Central memory CD4-positive, alpha-beta T cell (primary cell): Measurements from ENCODE around the gene PNPLA6.
A peak's percentile ranks its signal among the peaks of the same experiment; 100 is the strongest.

Experiments
- DNase-seq: peaks from one replicate; pipeline ENCODE4 v3.0.0; 2022

PNPLA6 gene

DNA sequence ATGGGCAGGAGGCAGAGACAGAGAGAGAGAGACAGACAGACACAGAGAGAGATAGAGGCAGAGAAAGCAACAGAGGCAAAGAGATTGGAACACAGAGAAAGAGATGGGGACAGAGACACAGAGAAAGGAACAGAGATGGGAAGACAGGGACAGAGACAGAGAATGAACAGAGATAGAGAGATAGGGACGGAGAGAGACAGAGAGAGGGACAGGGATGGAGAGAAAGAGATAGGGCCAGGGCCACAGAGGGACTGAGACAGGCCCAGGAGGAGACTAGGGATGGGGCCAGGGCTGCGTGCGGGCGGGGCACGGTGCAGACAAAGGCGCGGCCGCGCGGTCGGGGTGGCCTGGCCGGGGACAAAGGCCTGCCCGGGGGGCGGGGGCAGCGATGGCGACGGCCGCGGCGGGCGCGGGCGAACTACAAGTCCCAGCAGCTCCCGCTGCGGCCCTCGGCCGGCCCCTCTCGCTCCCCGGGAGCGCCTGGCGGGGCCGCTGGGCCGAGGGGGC, 19.8 kb upstream of the PNPLA6 start, which contains the start of gene ZNF358:
TSS of gene ZNF358 (plus strand) at position 459 of the 507 bp plus-strand sequence. CDS start 3,140 bp downstream, outside the sequence.
- no peak for DNase-seq

GRCh38 chr19:7516333-7516732, 19.2 kb upstream of the PNPLA6 start:
- DNase-seq, result no peak

DNA sequence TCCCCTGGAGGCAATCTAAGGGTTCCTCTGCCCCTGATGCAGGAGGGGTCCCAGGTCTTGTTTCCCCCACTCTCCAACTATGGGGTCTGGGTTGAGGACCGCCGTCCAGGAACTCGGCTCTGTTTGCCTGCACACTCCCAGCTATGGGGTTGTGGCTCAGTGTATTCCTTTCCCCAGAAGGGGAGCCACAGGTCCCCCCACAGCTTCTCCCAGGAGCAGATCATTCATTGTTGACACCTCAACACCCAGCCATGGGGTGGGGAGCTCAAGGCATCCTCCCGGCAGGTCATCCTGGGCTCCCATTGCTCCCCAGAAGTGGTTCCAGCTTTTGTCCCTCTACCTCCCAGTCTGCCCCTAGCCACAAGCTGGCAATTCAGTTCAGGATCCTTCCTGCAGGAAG, 18.6 kb upstream of the PNPLA6 start:
- no peak for DNase-seq

- DNase-seq, result no peak
Measured at GRCh38 chr19:7519361-7520130, 16.0 kb upstream of the PNPLA6 start.

GRCh38 chr19:7520131-7521051, 15.1 kb upstream of the PNPLA6 start:
- DNase-seq, result no peak

- no peak for DNase-seq
Measured at GRCh38 chr19:7521551-7522071, 13.9 kb upstream of the PNPLA6 start.

- DNase-seq, result peak; percentile 98
Measured at GRCh38 chr19:7522072-7522922, 13.2 kb upstream of the PNPLA6 start, which contains the start of gene MCOLN1. MCOLN1 (plus strand) TSS chr19:7522624; CDS start chr19:7522751, 127 bp downstream.

DNA sequence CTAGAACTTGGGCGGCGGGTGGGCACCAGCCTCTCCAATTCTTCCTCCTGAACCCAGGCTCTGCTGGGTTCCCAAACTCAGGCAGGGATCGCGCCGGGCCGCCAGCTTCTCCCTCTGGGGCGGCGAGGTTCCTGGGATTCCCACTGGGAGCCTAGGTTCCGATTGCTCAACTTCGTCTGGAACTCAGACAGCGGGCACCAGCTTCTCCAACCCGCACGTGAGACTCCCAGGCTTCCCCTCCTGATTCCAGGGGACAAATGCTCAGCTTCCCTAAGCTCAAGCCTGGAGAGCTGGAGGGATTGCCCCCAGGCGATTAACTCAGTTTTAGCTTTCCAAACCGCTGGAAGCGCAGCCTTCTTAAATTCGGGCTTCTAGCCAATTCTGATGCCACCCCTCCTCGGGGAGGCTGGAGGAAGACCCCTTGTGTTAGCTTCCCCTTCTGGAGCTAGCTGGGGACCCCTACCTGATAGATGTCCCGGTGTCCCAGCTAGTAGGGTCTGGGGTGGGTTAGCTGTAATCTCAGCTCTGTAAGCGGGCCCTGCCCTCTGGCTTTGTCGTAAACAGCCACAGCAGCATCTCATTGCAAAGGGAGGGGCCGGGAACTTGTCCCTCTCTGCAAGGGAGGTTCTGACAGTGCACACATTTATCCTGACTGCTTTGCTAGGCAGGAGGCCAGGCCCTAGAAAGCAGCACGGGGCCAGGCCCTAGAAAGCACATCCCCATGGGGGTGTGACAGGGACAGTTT, 12.4 kb upstream of the PNPLA6 start:
- no peak for DNase-seq

GRCh38 chr19:7524523-7524922, 11.0 kb upstream of the PNPLA6 start:
- DNase-seq, result no peak

DNA sequence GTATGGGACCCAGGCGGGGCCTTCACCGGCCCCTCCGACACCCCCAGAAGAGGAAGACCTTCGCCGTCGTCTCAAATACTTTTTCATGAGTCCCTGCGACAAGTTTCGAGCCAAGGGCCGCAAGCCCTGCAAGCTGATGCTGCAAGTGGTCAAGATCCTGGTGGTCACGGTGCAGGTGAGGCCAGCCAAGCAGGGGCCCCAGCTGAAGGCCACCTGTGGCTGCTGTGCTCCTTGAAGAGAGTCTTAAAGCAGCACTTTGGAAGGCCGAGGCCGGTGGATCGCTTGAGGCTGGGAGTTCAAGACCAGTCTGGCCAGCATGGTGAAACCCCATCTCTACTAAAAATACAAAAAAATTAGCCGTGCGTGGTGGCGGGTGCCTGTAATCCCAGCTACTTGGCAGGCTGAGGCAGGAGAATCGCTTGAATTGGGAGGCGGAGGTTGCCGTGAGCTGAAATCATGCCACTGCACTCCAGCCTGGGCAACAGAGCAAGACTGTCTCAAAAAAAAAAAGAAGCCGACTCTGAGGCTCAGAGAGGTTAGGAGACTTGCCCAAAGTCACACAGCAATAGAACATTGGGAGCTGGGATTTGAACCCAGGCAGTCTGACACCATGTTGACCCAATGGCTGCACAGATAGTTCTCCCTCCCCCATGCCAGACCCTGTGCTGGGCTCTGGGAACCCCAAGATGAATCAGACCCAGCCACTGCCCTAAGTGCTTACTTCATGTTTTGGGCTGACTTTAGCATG, 10.4 kb upstream of the PNPLA6 start:
- no peak for DNase-seq

DNA sequence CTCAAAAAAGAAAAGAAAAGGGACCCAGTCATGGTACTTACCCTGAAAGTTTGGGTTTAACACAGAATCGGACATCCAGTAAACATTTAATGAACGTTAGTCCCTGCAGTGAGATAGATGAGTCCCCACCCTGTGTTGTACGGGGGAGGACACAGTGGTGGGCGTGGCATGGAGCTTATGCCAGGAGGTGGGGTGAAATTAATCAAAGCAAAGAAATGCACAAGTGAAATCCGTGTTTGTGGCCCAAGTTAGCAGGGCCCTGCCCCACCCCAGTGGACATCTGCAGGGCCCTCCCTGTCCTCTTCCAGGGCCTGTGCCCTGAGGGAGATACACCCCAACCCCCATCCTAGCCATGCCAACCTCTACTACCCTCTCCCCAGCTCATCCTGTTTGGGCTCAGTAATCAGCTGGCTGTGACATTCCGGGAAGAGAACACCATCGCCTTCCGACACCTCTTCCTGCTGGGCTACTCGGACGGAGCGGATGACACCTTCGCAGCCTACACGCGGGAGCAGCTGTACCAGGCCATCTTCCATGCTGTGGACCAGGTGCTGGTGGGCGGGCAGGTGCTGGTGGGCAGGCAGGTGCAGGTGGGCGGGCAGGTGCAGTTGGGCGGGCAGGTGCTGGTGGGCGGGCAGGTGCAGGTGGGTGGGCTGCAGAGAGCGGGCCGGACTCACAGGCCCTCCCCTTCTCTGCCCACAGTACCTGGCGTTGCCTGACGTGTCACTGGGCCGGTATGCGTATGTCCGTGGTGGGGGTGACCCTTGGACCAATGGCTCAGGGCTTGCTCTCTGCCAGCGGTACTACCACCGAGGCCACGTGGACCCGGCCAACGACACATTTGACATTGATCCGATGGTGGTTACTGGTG, 9.2 kb upstream of the PNPLA6 start:
- no peak for DNase-seq

- DNase-seq, result no peak
Measured at GRCh38 chr19:7527516-7528191, 7.9 kb upstream of the PNPLA6 start.

DNA sequence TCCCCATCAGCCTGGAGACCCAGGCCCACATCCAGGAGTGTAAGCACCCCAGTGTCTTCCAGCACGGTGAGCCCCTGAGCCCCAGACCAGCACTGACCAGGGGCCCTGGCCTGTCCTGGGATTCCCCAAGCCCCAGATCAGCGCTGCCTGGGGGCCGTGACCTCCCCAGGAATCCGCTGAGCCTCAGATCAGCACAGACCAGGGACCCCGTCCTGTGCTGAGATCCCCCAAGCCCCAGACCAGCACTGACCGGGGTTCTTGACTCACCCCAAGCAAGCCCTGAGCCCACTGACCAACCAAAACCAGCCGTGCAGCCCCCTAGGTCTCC, 7.4 kb upstream of the PNPLA6 start:
- DNase-seq, result no peak

DNA sequence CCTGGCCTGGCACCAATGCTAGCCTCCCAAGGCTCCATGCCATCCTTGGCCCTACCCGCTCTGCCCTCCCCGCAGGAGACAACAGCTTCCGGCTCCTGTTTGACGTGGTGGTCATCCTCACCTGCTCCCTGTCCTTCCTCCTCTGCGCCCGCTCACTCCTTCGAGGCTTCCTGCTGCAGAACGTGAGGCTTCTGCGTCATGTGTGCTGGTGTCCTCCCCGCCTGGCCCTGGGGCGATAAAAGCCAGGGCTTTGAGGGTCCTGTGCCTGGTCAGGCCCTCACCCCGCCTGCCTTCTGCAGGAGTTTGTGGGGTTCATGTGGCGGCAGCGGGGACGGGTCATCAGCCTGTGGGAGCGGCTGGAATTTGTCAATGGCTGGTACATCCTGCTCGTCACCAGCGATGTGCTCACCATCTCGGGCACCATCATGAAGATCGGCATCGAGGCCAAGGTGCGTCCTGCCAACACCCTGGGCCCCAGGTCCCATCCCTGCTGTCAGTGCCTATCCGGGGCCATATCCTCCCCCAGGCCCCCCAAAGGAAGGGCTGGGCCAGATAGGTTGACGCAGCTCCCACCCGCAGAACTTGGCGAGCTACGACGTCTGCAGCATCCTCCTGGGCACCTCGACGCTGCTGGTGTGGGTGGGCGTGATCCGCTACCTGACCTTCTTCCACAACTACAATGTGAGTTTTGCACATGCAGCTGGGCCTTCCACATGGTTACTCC, 6.8 kb upstream of the PNPLA6 start:
- no peak for DNase-seq

- DNase-seq, result no peak
Measured at GRCh38 chr19:7529246-7529600, 6.3 kb upstream of the PNPLA6 start.

DNA sequence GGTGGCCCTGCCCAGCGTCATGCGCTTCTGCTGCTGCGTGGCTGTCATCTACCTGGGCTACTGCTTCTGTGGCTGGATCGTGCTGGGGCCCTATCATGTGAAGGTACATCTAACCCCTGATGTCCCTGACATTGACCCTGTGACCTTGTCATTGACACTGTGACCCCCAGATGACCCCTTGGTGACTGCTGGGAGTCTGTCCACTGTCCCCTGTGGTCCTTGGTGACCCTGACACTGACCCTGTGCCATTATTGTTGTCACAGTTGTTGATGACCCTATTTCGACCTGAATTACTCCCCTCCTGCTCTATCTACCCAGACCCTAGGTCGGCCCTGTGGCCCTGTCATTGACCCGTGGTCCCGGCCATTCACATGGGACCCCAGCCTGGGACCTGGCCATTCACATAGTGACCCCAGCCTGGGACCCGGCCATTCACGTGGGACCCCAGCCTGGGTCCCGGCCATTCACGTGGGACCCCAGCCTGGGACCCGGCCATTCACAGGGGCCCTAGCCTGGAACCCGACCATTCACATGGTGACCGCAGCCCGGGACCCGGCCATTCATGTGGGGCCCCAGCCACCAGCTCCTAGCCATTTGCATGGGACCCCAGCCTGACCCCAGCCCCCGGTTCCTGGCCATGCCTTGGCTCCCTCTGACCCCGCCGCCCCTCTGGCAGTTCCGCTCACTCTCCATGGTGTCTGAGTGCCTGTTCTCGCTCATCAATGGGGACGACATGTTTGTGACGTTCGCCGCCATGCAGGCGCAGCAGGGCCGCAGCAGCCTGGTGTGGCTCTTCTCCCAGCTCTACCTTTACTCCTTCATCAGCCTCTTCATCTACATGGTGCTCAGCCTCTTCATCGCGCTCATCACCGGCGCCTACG, 5.7 kb upstream of the PNPLA6 start:
- DNase-seq, result no peak

GRCh38 chr19:7533281-7533885, 2.1 kb upstream of the PNPLA6 start:
- DNase-seq, result no peak
